Measurements from ENCODE around the gene TSPAN7. TPM values are rescaled to one million over a fixed set of nuclear protein-coding genes. Genes with fewer than 3 reads are reported as not detected.

Gene TSPAN7
- total and polyA plus RNA-seq, 2 of the 8 experiments (the other 6 are each of a cell fraction or from before 2014, with no cell fraction given): 32.1 to 37.7 TPM

GRCh38 chrX:38583181-38583580 lies 21.8 kb downstream of the TSPAN7 start:
- FAIRE-seq: no peak
- Histone ChIP-seq H2BK12ac (ENCODE audit: low read depth, low read length) (no peak overlapping the region), H3K4me2 (ENCODE audit: insufficient read depth in 1 of 2, low read depth in 2 of 2, low read length in 2 of 2) (no peak overlapping the region), H4K91ac (replicated peaks; ENCODE audit: insufficient read length, low read length) (no peak overlapping the region), H4K20me1 (replicated peaks in 1 of 2; ENCODE audit: control insufficient read depth in 1 of 2, insufficient read depth in 2 of 2, low read length in 2 of 2) (no peaks in the 10 kb centered on the region), H2BK15ac (ENCODE audit: low read length) (no peak overlapping the region), H2BK5ac (ENCODE audit: low read depth, low read length) (no peak overlapping the region), H2AK5ac (ENCODE audit: low read depth, low read length) (no peak overlapping the region), H3K23ac (ENCODE audit: insufficient read length) (no peak overlapping the region), H3K9me3 (ENCODE audit: insufficient read depth in 2 of 2, low read depth in 1 of 2, low read length in 1 of 2) (no peaks in the 10 kb centered on the region), H3K9ac (replicated peaks in 1 of 4; ENCODE audit: extremely low read depth in 1 of 4, low read depth in 3 of 4, low read length in 3 of 4) (no peak overlapping the region), H3K27me3 (replicated peaks in 1 of 4; ENCODE audit: control insufficient read depth in 3 of 4, extremely low read depth in 1 of 4, insufficient read depth in 3 of 4, low read length in 3 of 4) (no peaks in the 10 kb centered on the region), H3K4ac (replicated peaks; ENCODE audit: insufficient read length, low read depth, low read length) (no peak overlapping the region), H3K14ac (ENCODE audit: insufficient read length) (no peak overlapping the region), H3K4me1 (replicated peaks in 1 of 4; ENCODE audit: control insufficient read depth in 3 of 4, insufficient read depth in 4 of 4, low read length in 3 of 4) (no peaks in the 10 kb centered on the region), H4K8ac (ENCODE audit: extremely low read depth, insufficient read depth, low read length) (no peak overlapping the region), H3K79me2 (ENCODE audit: control insufficient read depth in 1 of 2, insufficient read depth in 2 of 2, low read length in 2 of 2) (no peaks in the 10 kb centered on the region), H3K27ac (ENCODE audit: low read depth, low read length) (no peak overlapping the region), H3K18ac (ENCODE audit: extremely low read depth, low read length) (no peak overlapping the region), H3K56ac (replicated peaks; ENCODE audit: insufficient read length, low read depth, low read length) (no peak overlapping the region), H3K4me3 (ENCODE audit: extremely low read depth in 1 of 4, insufficient read depth in 2 of 4, low read depth in 3 of 4, low read length in 4 of 4) (no peak overlapping the region), H3K79me1 (ENCODE audit: low read depth, low read length) (no peaks in the 10 kb centered on the region), H2BK20ac (ENCODE audit: low read length) (no peak overlapping the region), H2BK120ac (replicated peaks; ENCODE audit: low read depth, low read length) (no peak overlapping the region), H4K5ac (ENCODE audit: insufficient read length, low read depth, low read length) (no peak overlapping the region), H3K23me2 (ENCODE audit: low read depth, low read length) (no peaks in the 10 kb centered on the region), H3K36me3 (ENCODE audit: control insufficient read depth in 2 of 4, insufficient read depth in 4 of 4, low read length in 3 of 4) (no peaks in the 10 kb centered on the region), H2AFZ (ENCODE audit: low read length) (no peak overlapping the region)
- POLR2A ChIA-PET (ENCODE audit: partially characterized antibody): no interaction called here
- CTCF ChIA-PET (ENCODE audit: partially characterized antibody): no interaction called here
- WGBS, 2 experiments (ENCODE audit: extremely low coverage in 1 of 2, insufficient coverage in 1 of 2, insufficient read length in 1 of 2, insufficient replicate concordance in 2 of 2, low coverage in 1 of 2, low lambda C conversion rate in 2 of 2, missing lambda C conversion rate in 1 of 2): 96% methylated on average over 5 of the region's 5 CpGs; no CpG with 5 or more reads in 1 of the 2 experiments
- no peak for DNase-seq (ENCODE audit: low read depth in 1 of 2, low spot score in 2 of 2)
- TF ChIP-seq CREB1 (IDR thresholded peaks at IDR 0.05): no peak
- TF ChIP-seq E2F6 (IDR thresholded peaks at IDR 0.05): no peak
- TF ChIP-seq CBX8 (IDR thresholded peaks at IDR 0.05; ENCODE audit: borderline replicate concordance, low read depth, low read length): no peak
- TF ChIP-seq CHD1 (IDR thresholded peaks at IDR 0.05; ENCODE audit: low read depth, low read length): no peak
- no peak for TF ChIP-seq TBP (IDR thresholded peaks at IDR 0.05; ENCODE audit: low read depth, low read length)
- no peak for TF ChIP-seq GTF2F1 (IDR thresholded peaks at IDR 0.05; ENCODE audit: borderline replicate concordance, low read depth, low read length)
- no peak for TF ChIP-seq KDM1A (IDR thresholded peaks at IDR 0.05; ENCODE audit: borderline replicate concordance, low read length)
- TF ChIP-seq SIRT6 (IDR thresholded peaks at IDR 0.05; ENCODE audit: low read length): no peak
- no peak for TF ChIP-seq HDAC6 (IDR thresholded peaks at IDR 0.05; ENCODE audit: low read depth, low read length)
- no peak for TF ChIP-seq SRF (IDR thresholded peaks at IDR 0.05; ENCODE audit: low read depth, low read length)
- TF ChIP-seq CTBP2 (IDR thresholded peaks at IDR 0.05; ENCODE audit: borderline replicate concordance, insufficient read depth, insufficient read length, low read length): no peak
- TF ChIP-seq EGR1 (IDR thresholded peaks at IDR 0.05; ENCODE audit: borderline replicate concordance, low read depth, low read length): no peak

All from H1 (cell line).